ENCODE results near the gene ZNF592.
"Not testable (repeated sequence)": the region's sequence is repeated elsewhere in the genome, so short reads cannot be mapped to it uniquely, and the experiment has no call there.

The ZNF592 gene

GRCh38 chr15:84748274-84749110, at the start of gene ZNF592:
TSS of gene ZNF592 (plus strand) at chr15:84748592. CDS start at chr15:84782676, 34,084 bp downstream.
- peak; percentile 8 for DNase-seq

- no peak for DNase-seq
Observed at GRCh38 chr15:84699538-84700191, 48.7 kb upstream of the ZNF592 start.

GRCh38 chr15:84702961-84703482, 45.4 kb upstream of the ZNF592 start:
- DNase-seq, result no peak

- DNase-seq, result no peak
Observed at GRCh38 chr15:84703808-84704207, 44.6 kb upstream of the ZNF592 start.

GRCh38 chr15:84714372-84714771, 34.0 kb upstream of the ZNF592 start:
- DNase-seq, result no peak

GRCh38 chr15:84714821-84715220, 33.6 kb upstream of the ZNF592 start:
- DNase-seq, result no peak

GRCh38 chr15:84715441-84716035, 32.9 kb upstream of the ZNF592 start:
- DNase-seq, result no peak

- DNase-seq, result peak; percentile 96
Observed at GRCh38 chr15:84716036-84716732, 32.2 kb upstream of the ZNF592 start, which contains the start of gene SEC11A. TSS of gene SEC11A (minus strand) at chr15:84716139. CDS start at chr15:84716075, 64 bp downstream.

GRCh38 chr15:84721371-84721770, 27.0 kb upstream of the ZNF592 start:
- no peak for DNase-seq

- no peak for DNase-seq
Observed at GRCh38 chr15:84722628-84723027, 25.8 kb upstream of the ZNF592 start.

GRCh38 chr15:84725001-84725491, 23.3 kb upstream of the ZNF592 start:
- no peak for DNase-seq

GRCh38 chr15:84727429-84727828, 21.0 kb upstream of the ZNF592 start:
- DNase-seq, result no peak

GRCh38 chr15:84731774-84732173, 16.6 kb upstream of the ZNF592 start:
- DNase-seq, result no peak

GRCh38 chr15:84734794-84735479, 13.5 kb upstream of the ZNF592 start:
- DNase-seq, result no peak

GRCh38 chr15:84735480-84736061, 12.8 kb upstream of the ZNF592 start:
- not testable (repeated sequence) for DNase-seq

- DNase-seq, result no peak
Observed at GRCh38 chr15:84736375-84736774, 12.0 kb upstream of the ZNF592 start.

GRCh38 chr15:84737005-84737404, 11.4 kb upstream of the ZNF592 start:
- DNase-seq, result no peak

GRCh38 chr15:84740691-84741090, 7.7 kb upstream of the ZNF592 start:
- no peak for DNase-seq

GRCh38 chr15:84741121-84741520, 7.3 kb upstream of the ZNF592 start:
- DNase-seq, result no peak

GRCh38 chr15:84747416-84748273, 747 bp upstream of the ZNF592 start:
- peak; percentile 12 for DNase-seq
